GM12801 (cell line): ENCODE data around the gene PDE11A.

ENCODE experiments used
- TF ChIP-seq, protein P1 (sequence below): IDR thresholded peaks from one replicate; pipeline ENCODE4 v1.5.1; 2011; ENCODE audit warnings: control low read depth; ENCODE audit not compliant: insufficient read length; ENCODE audit errors: extremely low read depth

PDE11A gene

DNA sequence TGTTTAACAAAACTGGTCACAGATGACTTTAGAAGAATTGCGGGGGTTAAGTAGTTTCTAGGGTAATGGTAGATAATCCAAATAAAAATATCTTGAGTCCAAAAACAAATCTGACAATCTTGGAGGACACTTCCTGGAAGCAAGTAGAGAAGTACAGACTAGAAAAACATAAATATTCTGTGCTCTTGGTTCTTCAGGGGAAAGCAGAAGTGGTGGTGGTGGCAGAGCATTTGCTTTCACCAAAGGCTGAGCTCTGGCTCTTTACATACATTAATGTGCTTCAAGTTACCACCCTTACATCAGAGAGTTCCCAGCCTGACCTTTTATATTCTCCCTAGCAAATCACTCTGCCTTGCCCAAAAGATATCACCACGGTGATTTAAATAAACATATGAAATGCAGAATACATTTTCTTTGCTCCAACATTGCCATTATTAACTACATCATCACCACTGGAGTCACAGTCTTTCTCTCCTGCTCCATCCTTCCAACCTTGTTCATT is 15.3 kb downstream of the PDE11A start:
- TF ChIP-seq, protein P1, sequence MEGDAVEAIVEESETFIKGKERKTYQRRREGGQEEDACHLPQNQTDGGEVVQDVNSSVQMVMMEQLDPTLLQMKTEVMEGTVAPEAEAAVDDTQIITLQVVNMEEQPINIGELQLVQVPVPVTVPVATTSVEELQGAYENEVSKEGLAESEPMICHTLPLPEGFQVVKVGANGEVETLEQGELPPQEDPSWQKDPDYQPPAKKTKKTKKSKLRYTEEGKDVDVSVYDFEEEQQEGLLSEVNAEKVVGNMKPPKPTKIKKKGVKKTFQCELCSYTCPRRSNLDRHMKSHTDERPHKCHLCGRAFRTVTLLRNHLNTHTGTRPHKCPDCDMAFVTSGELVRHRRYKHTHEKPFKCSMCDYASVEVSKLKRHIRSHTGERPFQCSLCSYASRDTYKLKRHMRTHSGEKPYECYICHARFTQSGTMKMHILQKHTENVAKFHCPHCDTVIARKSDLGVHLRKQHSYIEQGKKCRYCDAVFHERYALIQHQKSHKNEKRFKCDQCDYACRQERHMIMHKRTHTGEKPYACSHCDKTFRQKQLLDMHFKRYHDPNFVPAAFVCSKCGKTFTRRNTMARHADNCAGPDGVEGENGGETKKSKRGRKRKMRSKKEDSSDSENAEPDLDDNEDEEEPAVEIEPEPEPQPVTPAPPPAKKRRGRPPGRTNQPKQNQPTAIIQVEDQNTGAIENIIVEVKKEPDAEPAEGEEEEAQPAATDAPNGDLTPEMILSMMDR: no peak

DNA sequence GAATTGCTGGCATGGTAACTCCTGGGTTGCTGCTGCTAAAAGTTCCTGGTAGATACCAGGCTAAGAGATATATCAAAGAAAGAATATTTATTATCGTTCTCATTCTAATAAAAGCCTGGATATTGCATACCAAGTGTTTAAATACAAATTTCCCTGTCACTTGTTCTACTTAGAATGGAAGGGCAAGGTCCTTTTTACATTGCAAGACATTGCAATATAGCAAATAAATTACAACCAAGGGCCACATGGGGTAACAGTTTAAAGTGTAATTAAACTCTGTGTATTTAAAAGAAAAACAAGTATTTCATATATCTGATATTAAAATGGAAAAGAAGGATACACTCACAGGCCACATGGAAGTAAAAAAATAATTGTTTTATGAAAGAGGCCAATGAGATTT is 16.2 kb downstream of the PDE11A start:
- TF ChIP-seq, protein P1: no peak

DNA sequence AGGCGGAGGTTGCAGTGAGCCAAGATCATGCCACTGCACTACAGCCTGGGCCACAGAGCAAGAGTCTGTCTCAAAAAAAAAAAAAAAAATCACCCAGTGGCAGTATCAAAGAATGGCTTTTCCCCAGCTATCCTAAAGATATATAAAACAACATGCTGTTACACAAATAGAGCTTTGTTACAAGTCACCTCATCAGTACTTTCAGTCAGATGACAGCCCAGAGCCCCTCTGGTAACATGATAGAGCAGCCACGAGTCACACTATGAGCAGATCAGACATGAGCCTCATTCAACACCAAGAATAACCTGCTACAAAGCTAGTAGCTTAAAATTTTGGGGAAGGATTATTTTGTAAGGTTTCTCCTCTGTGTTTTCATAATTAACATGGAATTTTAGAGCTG is 25.2 kb downstream of the PDE11A start:
- TF ChIP-seq, protein P1: no peak

DNA sequence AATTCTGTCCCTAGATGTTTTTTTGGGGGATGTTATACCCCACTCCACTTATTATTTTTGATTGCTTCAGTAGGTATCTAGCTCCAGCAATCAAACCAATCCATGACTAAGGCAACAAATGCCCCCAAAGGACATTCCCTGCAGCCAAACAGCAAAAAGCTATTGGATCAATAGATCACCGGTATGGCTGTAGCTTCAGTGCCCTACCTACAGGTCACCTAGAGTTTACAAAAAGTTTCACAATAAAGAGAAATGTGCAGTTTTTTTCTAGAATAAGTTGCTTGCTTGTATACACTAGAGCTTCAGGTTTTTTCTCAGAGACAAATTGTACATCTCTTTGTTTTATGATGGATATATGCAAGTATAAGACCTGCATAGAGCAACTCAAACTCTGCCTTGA is 27.7 kb downstream of the PDE11A start:
- TF ChIP-seq, protein P1: no peak

DNA sequence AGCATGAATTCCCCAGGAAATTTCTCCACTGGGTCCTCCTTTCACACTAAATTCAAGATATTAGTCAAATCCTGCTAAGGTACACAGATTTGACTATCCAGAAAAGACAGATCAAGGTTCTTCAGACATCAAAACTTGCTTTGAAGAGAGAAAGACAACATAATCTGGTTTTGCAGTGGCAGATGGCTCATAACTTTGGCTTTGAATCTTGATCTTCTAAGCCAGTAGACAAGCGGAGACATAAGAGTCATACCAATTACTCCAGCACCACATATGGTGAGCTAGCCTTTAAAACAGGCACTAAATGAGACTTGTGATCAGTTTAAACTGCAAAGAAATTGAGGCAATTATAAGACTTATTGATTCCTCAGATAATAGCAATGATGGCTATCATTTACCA is 29.3 kb downstream of the PDE11A start:
- TF ChIP-seq, protein P1: no peak

DNA sequence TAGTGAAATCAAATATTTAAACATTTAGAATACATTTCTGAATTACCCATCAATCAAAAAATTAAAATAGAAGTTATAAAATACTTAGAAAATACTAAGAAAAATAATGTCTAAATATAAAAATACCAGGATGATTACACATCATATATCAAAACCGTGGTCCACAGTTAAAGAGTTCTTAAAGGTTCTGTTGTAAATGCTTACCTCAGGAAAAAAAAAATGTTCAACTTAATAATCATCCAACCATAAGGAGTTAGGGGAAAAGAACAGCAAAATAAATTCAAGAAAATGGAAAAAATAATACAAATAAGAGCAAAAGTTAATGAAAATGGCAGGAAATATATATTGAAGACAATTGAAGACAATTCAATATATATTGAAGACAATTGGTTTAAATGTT is 43.2 kb downstream of the PDE11A start:
- TF ChIP-seq, protein P1: no peak

DNA sequence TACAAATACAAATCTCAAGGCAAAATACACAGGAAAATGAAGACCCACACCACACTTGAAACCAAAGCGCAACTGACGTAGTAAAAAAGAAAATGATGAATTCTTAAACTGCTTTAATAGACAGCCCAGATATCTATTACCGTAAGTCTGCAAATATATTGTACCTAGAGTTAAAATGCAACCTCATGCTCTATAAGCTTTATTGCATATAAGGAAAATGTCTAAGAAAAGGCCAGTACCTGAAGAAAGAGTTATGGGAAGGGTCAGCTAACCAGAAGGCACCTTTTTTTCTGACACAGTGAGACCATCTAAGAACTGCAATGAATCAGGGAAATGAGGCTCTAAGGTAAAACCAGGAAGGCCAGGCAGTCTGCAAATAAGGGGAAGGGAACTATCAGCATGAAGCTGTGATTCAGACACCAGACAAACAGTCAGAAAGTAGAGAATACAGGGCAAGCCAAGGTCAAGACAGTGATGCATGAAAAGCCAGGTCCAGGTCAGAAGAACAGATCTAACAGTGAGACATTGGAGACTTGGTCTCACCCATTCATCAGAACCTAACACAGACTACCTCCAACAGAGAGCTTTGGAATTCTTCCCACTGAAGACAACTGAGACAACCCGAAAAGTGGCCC is 46.9 kb downstream of the PDE11A start:
- TF ChIP-seq, protein P1: no peak
